ENCODE data around the gene NINJ2.

NINJ2 gene

DNA sequence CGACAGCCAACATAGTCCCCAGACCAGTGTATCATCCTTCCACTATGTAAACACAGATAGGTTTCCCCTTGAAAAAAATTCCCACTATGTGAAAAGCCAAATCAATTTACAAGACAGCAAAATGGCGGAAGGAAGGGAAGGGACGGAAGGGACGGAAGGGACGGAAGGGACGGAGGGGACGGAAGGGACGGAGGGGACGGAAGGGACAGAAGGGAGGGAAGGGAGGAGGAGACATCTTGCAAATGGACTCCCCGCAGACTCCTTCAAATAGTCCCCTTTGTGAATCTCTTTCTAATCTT, 75.3 kb downstream of the NINJ2 start:
- no peak for DNase-seq (ENCODE audit: low read depth, low spot score)
- CTCF ChIA-PET, result interaction anchor here (0.8 to 1.5 kb wide), 3 partner anchors 12 to 163 kb away, joined by 3 to 5 read pairs (median 3); no protein-coding TSS in a partner anchor
- no peak overlapping the region for H3K4me3 ChIP-seq (ENCODE audit: low read depth, low read length)
- TF ChIP-seq CTCF (IDR thresholded peaks at IDR 0.05; ENCODE audit: insufficient read depth, low read length, missing control alignments), result no peak
- POLR2A ChIA-PET, result no interaction called here

GRCh38 chr12:587132-588023, 75.9 kb downstream of the NINJ2 start:
- CTCF ChIA-PET, result interaction anchor here (0.8 to 1.5 kb wide), 3 partner anchors 11 to 164 kb away, joined by 3 to 5 read pairs (median 3); no protein-coding TSS in a partner anchor
- DNase-seq (ENCODE audit: low read depth, low spot score), result no peak
- TF ChIP-seq CTCF (IDR thresholded peaks at IDR 0.05; ENCODE audit: insufficient read depth, low read length, missing control alignments), result no peak

DNA sequence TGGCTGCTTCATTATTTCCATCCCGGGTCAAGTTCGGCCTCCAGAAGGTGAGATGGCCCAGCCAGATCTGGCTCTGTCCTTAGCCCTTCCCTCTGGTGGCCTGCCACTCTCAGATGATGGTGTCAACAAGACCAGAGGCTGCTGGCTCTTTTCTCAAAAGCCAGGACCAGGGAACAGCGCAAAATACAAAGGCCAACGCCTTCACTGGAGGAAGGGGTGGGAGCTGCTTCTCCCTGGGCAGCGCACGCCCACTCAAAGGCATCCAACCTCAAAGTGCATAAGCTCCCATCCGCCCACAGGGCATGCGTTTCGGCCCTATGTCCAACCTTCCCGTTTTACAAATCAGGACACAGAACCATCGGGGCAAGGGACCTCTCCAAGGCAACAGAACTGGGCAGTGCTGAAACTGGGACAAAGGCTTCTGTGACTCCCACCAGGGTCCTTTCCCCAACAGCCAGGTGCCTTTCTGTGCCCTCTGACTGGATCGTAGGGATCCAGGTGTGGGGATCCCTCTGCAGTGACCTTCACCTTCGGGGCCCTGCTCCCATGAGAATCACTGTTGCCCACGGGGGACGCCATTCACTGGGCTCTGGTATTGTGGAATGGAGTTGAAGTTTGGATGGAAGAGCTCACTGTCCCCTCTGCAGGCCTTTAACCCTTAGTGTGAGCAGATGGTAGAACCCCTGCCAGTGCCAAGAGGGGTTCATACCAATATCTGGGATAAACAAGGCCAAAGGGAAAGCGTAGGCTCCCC, 76.8 kb downstream of the NINJ2 start:
- no peak for TF ChIP-seq CTCF (IDR thresholded peaks at IDR 0.05; ENCODE audit: insufficient read depth, low read length, missing control alignments)
- H3K4me3 ChIP-seq (ENCODE audit: low read depth, low read length), result no peak overlapping the region
- DNase-seq (ENCODE audit: low read depth, low spot score), result no peak
- ChIA-PET CTCF (interaction anchor here (0.8 to 1.5 kb wide), 4 partner anchors 10 to 33 kb away, joined by 3 to 5 read pairs (median 4); no protein-coding TSS in a partner anchor), POLR2A (no interaction called here)

More at GRCh38 chr12:587132-588023, 75.9 kb downstream of the NINJ2 start:
- POLR2A ChIA-PET, result no interaction called here
- H3K4me3 ChIP-seq (ENCODE audit: low read depth, low read length), result no peak overlapping the region

GRCh38 chr12:585062-586061, 77.9 kb downstream of the NINJ2 start:
- CTCF ChIA-PET, result interaction anchor here (0.8 to 1.7 kb wide), 4 partner anchors 8 to 166 kb away, joined by 3 to 7 read pairs (median 4); no protein-coding TSS in a partner anchor
- no peak overlapping the region for H3K4me3 ChIP-seq (ENCODE audit: low read depth, low read length)
- TF ChIP-seq CTCF (IDR thresholded peaks at IDR 0.05; ENCODE audit: insufficient read depth, low read length, missing control alignments), result no peak
- POLR2A ChIA-PET, result interaction anchor here (0.7 kb wide), 1 partner anchor 58 kb away, joined by 3 read pairs; no protein-coding TSS in a partner anchor
- no peak for DNase-seq (ENCODE audit: low read depth, low spot score)

DNA sequence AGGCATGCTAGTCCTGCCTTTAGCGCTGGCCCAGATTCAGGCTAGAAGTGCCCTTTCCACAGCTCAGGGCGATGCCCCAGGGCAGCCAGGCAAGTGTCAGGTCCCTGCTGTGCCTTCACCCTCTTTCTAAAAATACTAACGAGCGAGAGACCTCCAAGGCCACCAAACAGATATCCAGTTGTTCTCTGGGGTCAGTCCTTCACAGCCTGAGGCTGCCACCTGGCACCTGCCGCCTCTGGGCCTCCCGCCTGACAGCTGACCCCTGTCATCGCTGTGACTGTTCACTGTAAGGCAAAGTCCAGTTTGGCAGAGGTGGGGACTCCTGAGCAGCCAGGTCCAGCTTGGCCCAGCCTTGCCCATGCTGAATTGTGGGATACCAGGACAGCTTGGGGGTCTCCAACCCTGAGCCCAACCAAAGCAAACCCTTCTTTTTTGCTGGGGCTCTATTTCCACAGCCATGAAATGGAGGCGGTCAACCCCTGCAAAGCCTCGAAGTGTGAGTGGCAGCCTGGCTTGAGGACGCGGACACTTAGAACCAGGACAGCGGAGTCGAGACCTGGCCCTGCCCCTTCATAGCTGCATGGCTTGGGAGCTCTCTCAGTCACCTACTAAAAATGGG, 79.9 kb downstream of the NINJ2 start:
- TF ChIP-seq CTCF (IDR thresholded peaks at IDR 0.05; ENCODE audit: insufficient read depth, low read length, missing control alignments), result no peak
- ChIA-PET CTCF (interaction anchor here (1.0 to 1.2 kb wide), 2 partner anchors 45 to 231 kb away, joined by 3 read pairs; no protein-coding TSS in a partner anchor), POLR2A (no interaction called here)
- no peak overlapping the region for H3K4me3 ChIP-seq (ENCODE audit: low read depth, low read length)
- no peak for DNase-seq (ENCODE audit: low read depth, low spot score)

All from AG04449 (cell line).